Activated T-helper 2 cell treated with anti-CD3 and anti-CD28 coated beads, Interferon-gamma antibody, Interleukin-2, Interleukin-4, amounts not matched to agents 10 μg/mL and 5 μg/mL and 100 μg/mL, durations not matched to agents 14 hours and 24 hours and 36 hours (primary cell): ENCODE data around the gene CASZ1. TPM values are rescaled to one million over a fixed set of nuclear protein-coding genes. Genes with fewer than 3 reads are reported as not detected.

Source experiments
- DNase-seq: peaks from one replicate; pipeline ENCODE4 v3.0.0; 2021; ENCODE audit warnings: low spot score
- H3K27ac Mint-ChIP-seq: one replicate; pipeline ENCODE4 v1.8.0; 2021; ENCODE audit warnings: mixed read lengths
- H3K27me3 Mint-ChIP-seq: one replicate; pipeline ENCODE4 v1.8.0; 2021; ENCODE audit warnings: low read depth, mixed read lengths
- H3K36me3 Mint-ChIP-seq: one replicate; pipeline ENCODE4 v1.8.0; 2021; ENCODE audit warnings: low read depth, mixed read lengths
- H3K4me1 Mint-ChIP-seq: one replicate; pipeline ENCODE4 v1.8.0; 2021; ENCODE audit warnings: low read depth, mixed read lengths
- H3K4me3 Mint-ChIP-seq: one replicate; pipeline ENCODE4 v1.8.0; 2021; ENCODE audit warnings: low read depth, mild to moderate bottlenecking, moderate library complexity, mixed read lengths
- H3K9me3 Mint-ChIP-seq: one replicate; pipeline ENCODE4 v1.8.0; 2021; ENCODE audit warnings: mixed read lengths
- intact Hi-C: fragments of 100-400 bp; cut with micrococcal nuclease; formaldehyde crosslinking; loops from one replicate; pipeline ENCODE4 v1.15.1; 2023
- total RNA-seq: library from RNA; stranded (reverse); gene quantifications from 2 replicates; pipeline ENCODE4 v1.2.3, GENCODE V29; 2022

CASZ1 gene
- total RNA-seq, 1 donor from 2014 or later = 9.9 TPM

- Mint-ChIP-seq H3K4me3 (no peak overlapping the region), H3K4me1 (no peaks in the 10 kb centered on the region), H3K9me3 (no peaks in the 10 kb centered on the region), H3K27ac (no peak overlapping the region), H3K36me3 (no peaks in the 10 kb centered on the region), H3K27me3 (no peaks in the 10 kb centered on the region)
- intact Hi-C loops = no loop called here
- no peak for DNase-seq
These were observed 23.1 kb downstream of the CASZ1 start for GRCh38 chr1:10773376-10773775.

GRCh38 chr1:10772711-10773110, 23.7 kb downstream of the CASZ1 start:
- no peaks in the 10 kb centered on the region for H3K27me3 Mint-ChIP-seq
- no peak overlapping the region for H3K4me3 Mint-ChIP-seq
- H3K27ac Mint-ChIP-seq = no peak overlapping the region
- no peak for DNase-seq
- H3K4me1 Mint-ChIP-seq = no peaks in the 10 kb centered on the region
- no peaks in the 10 kb centered on the region for H3K9me3 Mint-ChIP-seq
- H3K36me3 Mint-ChIP-seq = no peaks in the 10 kb centered on the region
- intact Hi-C loops = no loop called here

DNA sequence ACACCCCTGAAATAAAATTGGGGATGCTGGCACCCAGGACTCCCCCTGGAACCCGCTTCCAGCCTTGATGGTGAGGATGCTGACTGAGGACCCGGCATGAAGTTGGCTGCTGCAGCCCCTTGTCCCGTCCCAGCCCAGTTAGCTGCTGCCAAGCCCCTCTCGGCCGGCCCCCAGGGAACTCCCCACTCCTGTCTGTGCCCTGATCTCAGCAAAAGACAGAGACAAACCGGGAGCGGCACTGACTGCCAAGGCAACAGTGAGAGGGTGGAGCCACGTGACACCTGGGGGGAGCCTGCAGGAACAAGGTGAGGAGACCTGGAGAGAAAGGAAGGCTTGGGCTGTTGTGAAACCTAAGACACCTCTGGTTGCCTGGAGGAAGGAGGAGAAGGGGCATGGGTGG, 24.7 kb downstream of the CASZ1 start:
- H3K4me3 Mint-ChIP-seq = no peak overlapping the region
- no peaks in the 10 kb centered on the region for H3K36me3 Mint-ChIP-seq
- H3K9me3 Mint-ChIP-seq = no peaks in the 10 kb centered on the region
- intact Hi-C loops = no loop called here
- H3K27me3 Mint-ChIP-seq = no peaks in the 10 kb centered on the region
- H3K27ac Mint-ChIP-seq = no peak overlapping the region
- no peak for DNase-seq
- H3K4me1 Mint-ChIP-seq = no peaks in the 10 kb centered on the region

DNA sequence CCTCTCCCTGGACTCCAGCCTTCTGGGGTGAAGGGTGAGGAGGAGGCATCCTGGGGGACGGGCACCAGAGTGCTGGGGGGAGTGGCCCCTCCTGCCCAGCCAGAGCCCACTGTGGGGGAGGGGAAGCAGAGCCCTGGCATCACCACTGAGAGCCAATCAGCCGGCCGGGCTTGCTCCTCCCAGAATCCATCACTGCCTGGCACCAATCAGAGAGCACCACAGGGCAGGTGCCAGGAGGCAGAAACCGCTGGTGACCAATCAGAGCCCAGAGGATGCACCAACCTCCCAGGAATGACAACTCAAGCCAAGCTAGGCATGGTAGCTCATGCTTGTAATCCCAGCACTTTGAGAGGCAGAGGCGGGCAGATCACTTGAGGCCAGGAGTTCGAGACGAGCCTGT, 27.9 kb downstream of the CASZ1 start:
- Mint-ChIP-seq H3K4me1 (no peaks in the 10 kb centered on the region), H3K9me3 (no peaks in the 10 kb centered on the region), H3K27me3 (no peaks in the 10 kb centered on the region), H3K4me3 (no peak overlapping the region), H3K27ac (no peak overlapping the region), H3K36me3 (no peaks in the 10 kb centered on the region)
- intact Hi-C loops = no loop called here
- no peak for DNase-seq

GRCh38 chr1:10767282-10767681, 29.2 kb downstream of the CASZ1 start:
- intact Hi-C loops = no loop called here
- Mint-ChIP-seq H3K27ac (no peak overlapping the region), H3K4me1 (no peaks in the 10 kb centered on the region)

GRCh38 chr1:10765734-10766478, 30.5 kb downstream of the CASZ1 start:
- no peak for DNase-seq
- Mint-ChIP-seq H3K27ac (no peak overlapping the region), H3K4me3 (no peak overlapping the region), H3K27me3 (no peaks in the 10 kb centered on the region), H3K9me3 (no peaks in the 10 kb centered on the region), H3K36me3 (no peaks in the 10 kb centered on the region), H3K4me1 (no peaks in the 10 kb centered on the region)
- intact Hi-C loops = no loop called here

More at GRCh38 chr1:10767282-10767681, 29.2 kb downstream of the CASZ1 start:
- Mint-ChIP-seq H3K9me3 (no peaks in the 10 kb centered on the region), H3K27me3 (no peaks in the 10 kb centered on the region), H3K36me3 (no peaks in the 10 kb centered on the region), H3K4me3 (no peak overlapping the region)
- DNase-seq = no peak

GRCh38 chr1:10765304-10765703, 31.1 kb downstream of the CASZ1 start:
- intact Hi-C loops = no loop called here
- Mint-ChIP-seq H3K27me3 (no peaks in the 10 kb centered on the region), H3K27ac (no peak overlapping the region), H3K36me3 (no peaks in the 10 kb centered on the region), H3K9me3 (no peaks in the 10 kb centered on the region), H3K4me1 (no peaks in the 10 kb centered on the region), H3K4me3 (no peak overlapping the region)
- no peak for DNase-seq

GRCh38 chr1:10764296-10764798, 32.1 kb downstream of the CASZ1 start:
- Mint-ChIP-seq H3K9me3 (no peaks in the 10 kb centered on the region), H3K4me1 (no peaks in the 10 kb centered on the region), H3K27me3 (no peaks in the 10 kb centered on the region), H3K36me3 (no peaks in the 10 kb centered on the region), H3K27ac (no peak overlapping the region), H3K4me3 (no peak overlapping the region)
- intact Hi-C loops = no loop called here
- DNase-seq = no peak

- H3K4me3 Mint-ChIP-seq = no peak overlapping the region
- H3K27me3 Mint-ChIP-seq = peaks cover under 1% of the 10 kb centered on the region
- no peaks in the 10 kb centered on the region for H3K36me3 Mint-ChIP-seq
- no peaks in the 10 kb centered on the region for H3K4me1 Mint-ChIP-seq
- no peaks in the 10 kb centered on the region for H3K9me3 Mint-ChIP-seq
- H3K27ac Mint-ChIP-seq = no peak overlapping the region
- no peak for DNase-seq
- intact Hi-C loops = no loop called here
These were observed 33.6 kb downstream of the CASZ1 start for GRCh38 chr1:10762875-10763274.

DNA sequence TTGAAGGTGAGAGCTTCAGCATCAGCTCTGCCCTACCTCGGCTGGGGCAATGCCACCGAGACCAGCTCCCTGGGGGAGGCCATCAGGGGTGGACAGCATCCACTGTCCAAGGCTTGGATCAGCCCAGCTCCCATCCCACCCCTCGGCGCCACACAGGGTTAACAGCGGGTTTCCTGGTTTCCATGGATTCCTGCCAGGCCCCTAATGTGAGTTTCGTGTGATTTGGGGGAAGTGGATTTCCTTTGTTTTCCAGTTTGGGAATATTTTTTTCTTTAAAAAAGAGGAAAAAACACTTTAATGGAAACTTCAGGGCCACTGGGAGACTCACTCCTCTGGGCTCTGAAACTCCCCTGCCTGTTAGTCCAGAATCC, 34.3 kb downstream of the CASZ1 start:
- H3K36me3 Mint-ChIP-seq = no peaks in the 10 kb centered on the region
- no peaks in the 10 kb centered on the region for H3K9me3 Mint-ChIP-seq
- no peak overlapping the region for H3K4me3 Mint-ChIP-seq
- no peaks in the 10 kb centered on the region for H3K4me1 Mint-ChIP-seq
- intact Hi-C loops = no loop called here
- no peak overlapping the region for H3K27ac Mint-ChIP-seq
- peaks cover 2% of the 10 kb centered on the region for H3K27me3 Mint-ChIP-seq
- DNase-seq = no peak

- intact Hi-C loops = no loop called here
- Mint-ChIP-seq H3K4me1 (no peaks in the 10 kb centered on the region), H3K27me3 (peaks cover 2% of the 10 kb centered on the region), H3K27ac (no peak overlapping the region), H3K9me3 (no peaks in the 10 kb centered on the region), H3K4me3 (no peak overlapping the region), H3K36me3 (no peaks in the 10 kb centered on the region)
- no peak for DNase-seq
These were observed 34.8 kb downstream of the CASZ1 start for GRCh38 chr1:10761503-10762152.

DNA sequence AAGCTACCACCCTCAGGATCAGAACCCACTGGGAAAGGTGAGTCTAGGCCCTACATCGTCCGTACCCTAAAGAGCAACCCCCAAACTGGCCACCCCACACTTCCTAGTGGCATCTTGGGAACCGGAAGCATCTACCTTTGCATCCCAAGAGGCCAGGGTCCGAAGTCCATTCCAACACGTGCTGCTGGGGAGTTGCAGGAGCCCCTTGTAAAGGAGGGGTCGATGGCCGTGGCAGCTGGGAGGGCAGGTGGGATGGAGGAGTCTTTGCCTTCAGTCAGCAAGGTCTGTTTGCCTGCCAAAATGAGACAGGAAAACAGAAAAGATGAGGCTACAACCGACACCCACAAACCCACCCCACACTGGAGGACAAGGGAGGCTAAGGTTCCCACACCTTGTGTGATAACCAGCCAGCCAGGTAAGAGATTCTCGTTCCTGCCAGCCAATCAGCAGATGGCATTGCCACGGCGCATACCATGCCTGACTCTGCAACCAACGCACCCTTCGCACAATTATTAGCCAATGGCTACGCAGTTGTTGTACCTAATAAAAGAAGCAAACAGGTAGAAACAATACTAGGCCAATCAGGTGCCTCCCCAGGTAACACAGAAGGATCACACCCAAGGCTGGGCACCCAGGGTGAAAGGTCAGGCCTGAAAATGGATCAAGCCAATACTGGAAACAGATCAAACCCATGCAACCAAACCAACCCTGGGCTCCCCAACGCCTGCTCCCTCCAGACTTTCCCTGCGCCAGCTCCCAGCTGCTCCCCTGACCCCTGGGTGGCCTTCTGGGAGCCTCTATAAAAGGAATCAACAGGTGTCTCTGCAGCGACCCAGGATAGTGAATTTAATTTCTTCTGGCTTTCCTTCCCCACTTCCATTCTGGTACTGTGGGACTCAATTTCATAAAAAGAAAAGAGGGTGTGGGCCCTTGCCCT, 35.6 kb downstream of the CASZ1 start:
- Mint-ChIP-seq H3K36me3 (no peaks in the 10 kb centered on the region), H3K4me1 (no peaks in the 10 kb centered on the region), H3K4me3 (no peak overlapping the region), H3K27ac (no peak overlapping the region), H3K27me3 (peaks cover 2% of the 10 kb centered on the region), H3K9me3 (no peaks in the 10 kb centered on the region)
- DNase-seq = no peak
- intact Hi-C loops = no loop called here
